Naive B cell (primary cell): ENCODE data around the gene OPRM1. TPM values are rescaled to one million over a fixed set of nuclear protein-coding genes. Genes with fewer than 3 reads are reported as not detected.

Experiments used
- ATAC-seq, 2 donors: fragments of 150-1000 bp; cut with Tn5 transposase; 2 replicates each; pipeline ENCODE4 v1.10.0; 2021; ENCODE audit warnings: low read depth in 2 of 2, mild to moderate bottlenecking in 2 of 2, moderate library complexity in 2 of 2
- DNase-seq: peaks from one replicate; pipeline ENCODE4 v3.0.0; 2022
- H3K27ac Mint-ChIP-seq, 6 donors: one replicate each; pipeline ENCODE4 v1.8.0; 2020 to 2022; ENCODE audit warnings: mild to moderate bottlenecking in 6 of 6, mixed read lengths in 6 of 6, moderate library complexity in 5 of 6, inconsistent platforms in 2 of 6
- H3K27me3 Mint-ChIP-seq, 3 donors: one replicate each; pipeline ENCODE4 v1.8.0; 2021 to 2022; ENCODE audit warnings: mixed read lengths in 3 of 3, mild to moderate bottlenecking in 1 of 3
- H3K36me3 Mint-ChIP-seq, 2 donors: one replicate each; pipeline ENCODE4 v1.8.0; 2020 to 2022; ENCODE audit warnings: mixed read lengths in 2 of 2, inconsistent platforms in 1 of 2, mild to moderate bottlenecking in 1 of 2
- H3K4me1 Mint-ChIP-seq, 3 donors: one replicate each; pipeline ENCODE4 v1.8.0; 2020 to 2022; ENCODE audit warnings: mixed read lengths in 3 of 3, inconsistent platforms in 1 of 3, mild to moderate bottlenecking in 1 of 3, moderate library complexity in 1 of 3
- H3K4me3 Mint-ChIP-seq, 8 donors: one replicate each; pipeline ENCODE4 v1.8.0; 2020 to 2022; ENCODE audit warnings: mild to moderate bottlenecking in 8 of 8, mixed read lengths in 8 of 8, moderate library complexity in 8 of 8, inconsistent platforms in 2 of 8
- H3K9me3 Mint-ChIP-seq, 7 donors: one replicate each; pipeline ENCODE4 v1.8.0; 2020 to 2022; ENCODE audit warnings: mixed read lengths in 7 of 7, mild to moderate bottlenecking in 5 of 7, inconsistent platforms in 2 of 7, moderate library complexity in 1 of 7
- polyA plus RNA-seq, 6 donors: library from polyadenylated mRNA; unstranded; fragments of 300-500 nt; fragmentation: Illumina TruSeq; gene quantifications; one replicate each; pipeline ENCODE4 v1.2.3, GENCODE V29; 2021; ENCODE audit warnings: low read depth in 6 of 6

Gene OPRM1
- polyA plus RNA-seq, 6 donors from 2014 or later: not detected

- H3K27ac Mint-ChIP-seq: no peak overlapping the region
- peaks cover 0 to 6% (median 6%) of the 10 kb centered on the region in 3 donors for H3K4me1 Mint-ChIP-seq
- ATAC-seq (no peak), DNase-seq (peak; percentile 7)
- no peaks in the 10 kb centered on the region for H3K36me3 Mint-ChIP-seq
- no peak overlapping the region for H3K4me3 Mint-ChIP-seq
- peaks cover 0 to 9% (median 0%) of the 10 kb centered on the region in 3 donors for H3K27me3 Mint-ChIP-seq
- H3K9me3 Mint-ChIP-seq: peaks cover 0 to 2% (median 0%) of the 10 kb centered on the region in 7 donors
These were observed 238.0 kb downstream of the OPRM1 start for GRCh38 chr6:154276810-154277628.

DNA sequence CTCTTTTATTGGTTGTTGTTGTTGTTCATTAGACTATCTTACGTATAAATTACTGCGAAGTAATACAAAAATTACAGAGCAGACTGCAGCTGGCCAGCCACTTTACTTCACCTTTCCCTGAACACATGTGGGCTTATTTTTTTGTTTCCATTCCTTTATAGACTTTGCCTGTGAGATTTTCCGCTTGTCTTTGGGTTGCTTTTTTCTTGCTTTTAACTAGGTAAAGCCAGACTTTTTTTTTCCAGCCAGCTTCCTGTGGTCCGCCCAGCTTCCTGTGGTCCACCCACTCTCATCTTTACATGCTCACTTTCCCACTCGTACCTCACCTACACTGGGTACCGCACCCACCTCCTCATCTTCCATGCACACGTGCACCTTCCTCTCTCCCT lies 238.6 kb downstream of the OPRM1 start:
- H3K27me3 Mint-ChIP-seq: peaks cover 0 to 9% (median 0%) of the 10 kb centered on the region in 3 donors
- no peak overlapping the region for H3K27ac Mint-ChIP-seq
- H3K9me3 Mint-ChIP-seq: peaks cover 0 to 2% (median 0%) of the 10 kb centered on the region in 7 donors
- H3K4me3 Mint-ChIP-seq: no peak overlapping the region
- no peak for ATAC-seq
- H3K36me3 Mint-ChIP-seq: no peaks in the 10 kb centered on the region
- no peak for DNase-seq
- H3K4me1 Mint-ChIP-seq: peaks cover 0 to 6% (median 6%) of the 10 kb centered on the region in 3 donors

- H3K27ac Mint-ChIP-seq: no peak overlapping the region
- H3K4me1 Mint-ChIP-seq: peaks cover 0 to 6% (median 6%) of the 10 kb centered on the region in 3 donors
- DNase-seq (no peak), ATAC-seq (no peak)
- no peaks in the 10 kb centered on the region for H3K36me3 Mint-ChIP-seq
- peaks cover 0 to 4% (median 0%) of the 10 kb centered on the region in 7 donors for H3K9me3 Mint-ChIP-seq
- peaks cover 0 to 9% (median 0%) of the 10 kb centered on the region in 3 donors for H3K27me3 Mint-ChIP-seq
- no peak overlapping the region for H3K4me3 Mint-ChIP-seq
These were observed 241.5 kb downstream of the OPRM1 start for GRCh38 chr6:154280521-154280920.

- no peak overlapping the region for H3K27ac Mint-ChIP-seq
- H3K4me1 Mint-ChIP-seq: no peaks in the 10 kb centered on the region
- no peaks in the 10 kb centered on the region for H3K36me3 Mint-ChIP-seq
- no peak for ATAC-seq
- peaks cover 0 to 4% (median 0%) of the 10 kb centered on the region in 7 donors for H3K9me3 Mint-ChIP-seq
- H3K4me3 Mint-ChIP-seq: no peak overlapping the region
- no peak for DNase-seq
- H3K27me3 Mint-ChIP-seq: no peaks in the 10 kb centered on the region
These were observed 245.3 kb downstream of the OPRM1 start for GRCh38 chr6:154284313-154284853.

- no peak overlapping the region for H3K27ac Mint-ChIP-seq
- no peaks in the 10 kb centered on the region for H3K27me3 Mint-ChIP-seq
- no peaks in the 10 kb centered on the region for H3K36me3 Mint-ChIP-seq
- no peaks in the 10 kb centered on the region for H3K4me1 Mint-ChIP-seq
- ATAC-seq (no peak), DNase-seq (no peak)
- H3K9me3 Mint-ChIP-seq: peaks cover 0 to 4% (median 0%) of the 10 kb centered on the region in 7 donors
- no peak overlapping the region for H3K4me3 Mint-ChIP-seq
These were observed 246.8 kb downstream of the OPRM1 start for GRCh38 chr6:154285826-154286225.

DNA sequence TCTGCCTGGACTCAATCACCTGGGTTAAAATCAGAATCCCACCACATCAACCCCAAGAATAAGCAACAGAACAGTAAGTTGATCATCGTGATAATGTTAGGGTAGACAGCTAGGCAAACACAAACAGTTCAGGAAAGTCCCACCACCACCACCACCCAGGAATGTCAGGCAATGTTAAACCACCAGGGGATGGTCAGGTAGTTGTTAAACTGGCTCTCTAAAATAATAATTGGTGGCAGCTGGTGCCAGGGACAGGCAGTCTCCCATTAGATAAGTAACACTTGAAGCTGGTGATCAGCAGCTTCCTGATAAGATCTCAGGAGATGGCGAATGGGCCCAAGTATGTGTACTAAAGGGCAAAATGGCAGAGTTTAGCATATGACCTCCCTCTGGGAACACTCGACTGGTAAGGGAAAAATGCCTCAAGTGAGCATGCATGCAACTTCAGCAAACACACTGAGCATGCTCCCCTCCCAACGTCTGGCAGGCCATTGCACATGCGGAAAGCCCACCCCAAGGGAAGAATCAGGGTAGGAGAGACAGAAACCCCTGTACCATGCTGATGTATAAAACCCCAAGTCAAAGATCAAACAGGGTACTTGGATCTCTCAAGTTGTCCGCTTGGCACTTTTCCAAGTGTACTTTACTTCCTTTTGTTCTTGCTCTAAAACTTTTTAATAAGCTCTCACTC lies 250.9 kb downstream of the OPRM1 start:
- no peak overlapping the region for H3K27ac Mint-ChIP-seq
- H3K9me3 Mint-ChIP-seq: peaks cover 0 to 4% (median 0%) of the 10 kb centered on the region in 7 donors
- H3K4me3 Mint-ChIP-seq: peak overlapping the region in 1 of 8 donors; percentile 1
- H3K36me3 Mint-ChIP-seq: no peaks in the 10 kb centered on the region
- H3K27me3 Mint-ChIP-seq: no peaks in the 10 kb centered on the region
- H3K4me1 Mint-ChIP-seq: no peaks in the 10 kb centered on the region
- no peak for ATAC-seq
- no peak for DNase-seq

GRCh38 chr6:154292066-154292465 lies 253.0 kb downstream of the OPRM1 start:
- H3K27me3 Mint-ChIP-seq: peaks cover 0 to 12% (median 7%) of the 10 kb centered on the region in 3 donors
- no peak overlapping the region for H3K27ac Mint-ChIP-seq
- no peak for DNase-seq
- no peak overlapping the region for H3K4me3 Mint-ChIP-seq
- H3K4me1 Mint-ChIP-seq: no peaks in the 10 kb centered on the region
- H3K36me3 Mint-ChIP-seq: no peaks in the 10 kb centered on the region
- peaks cover 0 to 3% (median 0%) of the 10 kb centered on the region in 7 donors for H3K9me3 Mint-ChIP-seq
- no peak for ATAC-seq

DNA sequence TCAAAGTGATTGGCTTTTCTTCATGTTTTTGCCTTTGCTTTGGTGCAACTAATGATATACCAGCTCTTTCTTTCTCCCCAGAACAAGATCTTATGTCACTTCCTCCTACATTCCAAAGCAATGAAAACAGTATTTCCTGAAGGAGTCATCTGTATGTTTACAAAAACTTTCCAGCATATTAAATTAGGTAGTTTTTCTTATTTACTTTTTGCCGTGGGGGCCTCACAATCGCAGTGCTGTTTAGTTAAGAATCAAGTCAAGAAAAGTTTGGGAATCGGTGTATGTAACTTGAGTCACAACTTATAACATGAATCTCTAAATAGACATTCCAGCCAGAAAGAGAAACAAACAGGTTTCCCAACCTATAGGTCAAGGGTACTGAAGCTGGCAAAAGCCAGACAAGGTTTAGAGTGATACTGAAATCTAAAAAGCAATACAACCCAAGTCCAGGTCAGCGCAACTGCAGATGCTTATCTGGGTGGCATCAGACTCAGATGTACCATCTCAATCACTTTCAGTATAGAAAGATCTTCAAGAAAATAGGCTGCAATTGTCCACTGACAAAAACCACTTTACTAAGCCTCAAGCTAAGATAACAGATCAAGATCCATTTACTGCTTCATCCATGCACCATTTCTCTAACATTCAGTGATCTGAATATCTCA lies 253.9 kb downstream of the OPRM1 start:
- no peak overlapping the region for H3K4me3 Mint-ChIP-seq
- no peaks in the 10 kb centered on the region for H3K36me3 Mint-ChIP-seq
- ATAC-seq (no peak), DNase-seq (no peak)
- H3K9me3 Mint-ChIP-seq: peaks cover 0 to 2% (median 0%) of the 10 kb centered on the region in 7 donors
- H3K4me1 Mint-ChIP-seq: no peaks in the 10 kb centered on the region
- H3K27ac Mint-ChIP-seq: no peak overlapping the region
- peaks cover 0 to 12% (median 7%) of the 10 kb centered on the region in 3 donors for H3K27me3 Mint-ChIP-seq

GRCh38 chr6:154295733-154296132 lies 256.7 kb downstream of the OPRM1 start:
- H3K36me3 Mint-ChIP-seq: no peaks in the 10 kb centered on the region
- H3K27ac Mint-ChIP-seq: no peak overlapping the region
- no peaks in the 10 kb centered on the region for H3K4me1 Mint-ChIP-seq
- DNase-seq (no peak), ATAC-seq (no peak)
- H3K4me3 Mint-ChIP-seq: no peak overlapping the region
- H3K9me3 Mint-ChIP-seq: peaks cover 0 to 6% (median 0%) of the 10 kb centered on the region in 7 donors
- peaks cover 4 to 26% (median 7%) of the 10 kb centered on the region in 3 donors for H3K27me3 Mint-ChIP-seq
